ENCODE data around the gene CAMTA2.
A peak's percentile ranks its signal among the peaks of the same experiment; 100 is the strongest.
"Not testable (repeated sequence)": the region's sequence is repeated elsewhere in the genome, so short reads cannot be mapped to it uniquely, and the experiment has no call there.

Gene CAMTA2

DNA sequence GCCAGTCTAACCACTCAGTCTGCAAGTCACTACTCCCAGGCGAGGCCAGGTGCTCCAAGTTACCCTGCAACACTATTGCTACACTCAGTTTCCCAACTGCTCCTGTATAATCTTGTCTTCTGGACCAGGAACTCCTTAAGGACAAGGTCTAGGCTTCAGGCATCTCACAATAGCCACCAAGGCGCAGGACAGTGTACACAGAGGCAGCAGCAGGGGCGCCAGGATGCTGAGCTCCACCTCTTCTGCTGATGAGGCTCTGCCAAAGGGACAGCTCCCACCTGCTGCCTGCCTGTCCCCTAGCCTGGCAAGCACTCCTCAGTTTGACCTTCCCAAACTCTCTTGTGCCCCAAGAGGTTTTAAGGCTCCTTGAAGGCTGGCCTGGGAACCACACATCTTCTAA, 51.0 kb downstream of the CAMTA2 start:
- Histone ChIP-seq H3K27me3 (ENCODE audit: insufficient read depth, low read length) (no peaks in the 10 kb centered on the region), H3K4me3 (ENCODE audit: low read length) (no peak overlapping the region), H3K4me1 (ENCODE audit: insufficient read depth, low read length) (peaks cover 13% of the 10 kb centered on the region; the same call in 1 of the 2 replicates), H3K27ac (ENCODE audit: low read depth, low read length) (no peak overlapping the region), H3K36me3 (ENCODE audit: insufficient read depth, low read length) (peaks cover 21% of the 10 kb centered on the region), H3K9ac (ENCODE audit: low read depth, low read length) (no peak overlapping the region), H3K9me3 (ENCODE audit: insufficient read depth, low read depth, low read length) (no peaks in the 10 kb centered on the region)
- 93% methylated on average over 3 of the region's 3 CpGs for WGBS

DNA sequence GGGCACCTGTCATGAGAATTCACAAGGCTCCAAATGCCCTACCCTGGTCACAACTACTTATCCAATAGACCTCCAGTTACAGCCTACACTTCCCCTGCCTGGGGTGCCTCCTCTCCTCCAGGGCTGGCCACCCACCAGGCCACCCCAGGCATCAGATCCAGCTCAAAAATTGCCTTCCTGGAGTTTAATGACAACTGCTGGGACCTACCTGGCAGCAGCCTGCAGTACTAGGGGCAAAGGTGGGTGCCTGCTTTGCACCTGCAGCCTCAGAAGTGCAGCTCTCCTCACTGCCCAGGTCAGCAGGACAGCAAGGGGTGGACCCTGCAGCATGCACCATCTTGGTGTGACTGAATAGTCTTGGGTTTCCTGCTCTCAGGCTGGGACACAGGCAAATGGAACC, 51.8 kb downstream of the CAMTA2 start:
- H3K27ac ChIP-seq (ENCODE audit: low read depth, low read length) = no peak overlapping the region
- no peaks in the 10 kb centered on the region for H3K27me3 ChIP-seq (ENCODE audit: insufficient read depth, low read length)
- peaks cover 21% of the 10 kb centered on the region for H3K36me3 ChIP-seq (ENCODE audit: insufficient read depth, low read length)
- peaks cover 9% of the 10 kb centered on the region; the same call in 1 of the 2 replicates for H3K4me1 ChIP-seq (ENCODE audit: insufficient read depth, low read length)
- no peak overlapping the region for H3K4me3 ChIP-seq (ENCODE audit: low read length)
- H3K9me3 ChIP-seq (ENCODE audit: insufficient read depth, low read depth, low read length) = no peaks in the 10 kb centered on the region
- no peak overlapping the region for H3K9ac ChIP-seq (ENCODE audit: low read depth, low read length)

DNA sequence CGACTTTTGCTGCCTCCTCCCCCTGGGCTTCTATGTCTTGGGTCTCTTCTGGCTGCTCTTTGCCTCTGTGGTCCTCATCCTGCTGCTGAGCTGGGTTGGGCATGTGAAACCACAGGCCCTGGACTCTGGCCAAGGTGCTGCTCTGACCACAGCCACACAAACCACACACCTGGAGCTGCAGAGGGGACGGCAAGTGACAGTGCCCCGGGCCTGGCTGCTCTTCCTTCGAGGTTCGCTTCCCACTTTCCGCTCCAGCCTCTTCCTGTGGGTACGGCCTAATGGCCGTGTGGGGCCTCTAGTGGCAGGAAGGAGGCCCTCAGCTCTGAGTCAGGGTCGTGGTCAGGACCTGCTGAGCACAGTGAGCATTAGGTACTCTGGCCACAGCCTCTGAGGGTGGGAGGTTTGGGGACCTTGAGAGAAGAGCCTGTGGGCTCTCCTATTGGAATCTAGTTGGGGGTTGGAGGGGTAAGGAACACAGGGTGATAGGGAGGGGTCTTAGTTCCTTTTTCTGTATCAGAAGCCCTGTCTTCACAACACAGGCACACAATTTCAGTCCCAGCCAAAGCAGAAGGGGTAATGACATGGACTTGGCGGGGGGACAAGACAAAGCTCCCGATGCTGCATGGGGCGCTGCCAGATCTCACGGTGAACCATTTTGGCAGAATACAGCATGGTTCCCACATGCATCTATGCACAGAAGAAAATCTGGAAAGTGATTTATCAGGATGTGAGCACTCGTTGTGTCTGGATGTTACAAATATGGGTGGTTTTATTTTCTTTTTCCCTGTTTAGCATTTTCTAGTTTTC, 53.1 kb downstream of the CAMTA2 start:
- H3K27me3 ChIP-seq (ENCODE audit: insufficient read depth, low read length) = no peaks in the 10 kb centered on the region
- peaks cover 9% of the 10 kb centered on the region; the same call in 1 of the 2 replicates for H3K4me1 ChIP-seq (ENCODE audit: insufficient read depth, low read length)
- no peak overlapping the region for H3K9ac ChIP-seq (ENCODE audit: low read depth, low read length)
- WGBS = 67% methylated on average over 14 of the region's 14 CpGs
- H3K9me3 ChIP-seq (ENCODE audit: insufficient read depth, low read depth, low read length) = no peaks in the 10 kb centered on the region
- no peak overlapping the region for H3K4me3 ChIP-seq (ENCODE audit: low read length)
- H3K36me3 ChIP-seq (ENCODE audit: insufficient read depth, low read length) = peaks cover 21% of the 10 kb centered on the region
- H3K27ac ChIP-seq (ENCODE audit: low read depth, low read length) = 0 out of 2 replicates have a peak overlapping the region, but pooled peaks have one; percentile 6

DNA sequence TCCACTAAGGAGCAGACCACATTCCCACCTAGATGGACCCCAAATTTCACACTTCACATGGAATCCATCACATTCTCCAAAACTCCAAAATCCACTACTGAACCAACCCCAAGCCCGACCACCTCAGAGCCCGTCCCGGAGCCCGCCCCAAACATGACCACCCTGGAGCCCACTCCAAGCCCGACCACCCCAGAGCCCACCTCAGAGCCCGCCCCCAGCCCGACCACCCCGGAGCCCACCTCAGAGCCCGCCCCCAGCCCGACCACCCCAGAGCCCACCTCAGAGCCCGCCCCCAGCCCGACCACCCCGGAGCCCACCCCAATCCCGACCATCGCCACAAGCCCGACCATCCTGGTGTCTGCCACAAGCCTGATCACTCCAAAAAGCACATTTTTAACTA, 53.8 kb downstream of the CAMTA2 start:
- no peaks in the 10 kb centered on the region for H3K9me3 ChIP-seq (ENCODE audit: insufficient read depth, low read depth, low read length)
- H3K4me3 ChIP-seq (ENCODE audit: low read length) = no peak overlapping the region
- 92% methylated on average over 16 of the region's 16 CpGs for WGBS
- H3K27ac ChIP-seq (ENCODE audit: low read depth, low read length) = no peak overlapping the region
- peaks cover 3% of the 10 kb centered on the region; the same call in 1 of the 2 replicates for H3K4me1 ChIP-seq (ENCODE audit: insufficient read depth, low read length)
- H3K27me3 ChIP-seq (ENCODE audit: insufficient read depth, low read length) = no peaks in the 10 kb centered on the region
- peaks cover 21% of the 10 kb centered on the region for H3K36me3 ChIP-seq (ENCODE audit: insufficient read depth, low read length)
- H3K9ac ChIP-seq (ENCODE audit: low read depth, low read length) = no peak overlapping the region

DNA sequence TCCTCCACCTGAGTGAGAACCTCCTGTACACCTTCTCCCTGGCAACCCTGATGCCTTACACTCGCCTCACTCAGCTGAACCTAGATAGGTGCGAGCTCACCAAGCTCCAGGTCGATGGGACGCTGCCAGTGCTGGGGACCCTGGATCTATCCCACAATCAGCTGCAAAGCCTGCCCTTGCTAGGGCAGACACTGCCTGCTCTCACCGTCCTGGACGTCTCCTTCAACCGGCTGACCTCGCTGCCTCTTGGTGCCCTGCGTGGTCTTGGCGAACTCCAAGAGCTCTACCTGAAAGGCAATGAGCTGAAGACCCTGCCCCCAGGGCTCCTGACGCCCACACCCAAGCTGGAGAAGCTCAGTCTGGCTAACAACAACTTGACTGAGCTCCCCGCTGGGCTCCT, 54.7 kb downstream of the CAMTA2 start:
- 90% methylated on average over 12 of the region's 12 CpGs for WGBS
- Histone ChIP-seq H3K4me3 (ENCODE audit: low read length) (no peak overlapping the region), H3K9me3 (ENCODE audit: insufficient read depth, low read depth, low read length) (no peaks in the 10 kb centered on the region), H3K4me1 (ENCODE audit: insufficient read depth, low read length) (no peaks in the 10 kb centered on the region), H3K27me3 (ENCODE audit: insufficient read depth, low read length) (no peaks in the 10 kb centered on the region), H3K9ac (ENCODE audit: low read depth, low read length) (no peak overlapping the region), H3K36me3 (ENCODE audit: insufficient read depth, low read length) (peaks cover 13% of the 10 kb centered on the region), H3K27ac (ENCODE audit: low read depth, low read length) (no peak overlapping the region)

DNA sequence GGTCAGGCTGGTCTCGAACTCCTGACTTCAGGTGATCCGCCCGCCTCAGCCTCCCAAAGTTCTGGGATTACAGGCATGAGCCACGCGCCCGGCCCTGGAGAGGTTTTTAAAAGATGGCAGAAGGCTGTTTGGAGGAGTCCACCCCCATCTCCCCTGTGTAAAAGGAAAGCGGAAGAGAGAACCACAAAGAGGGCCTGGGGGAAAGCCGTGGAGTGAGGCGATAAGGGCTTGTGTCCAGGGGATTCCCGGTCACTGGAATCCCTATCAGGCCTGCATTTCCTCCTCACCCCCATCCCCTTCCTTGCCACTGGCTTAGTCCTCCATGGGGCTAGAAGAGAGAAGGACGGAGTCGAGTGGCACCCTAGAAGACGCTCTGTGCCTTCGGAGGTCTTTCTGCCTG, 55.5 kb downstream of the CAMTA2 start, which contains the start of gene GP1BA:
Gene GP1BA, plus strand, starts transcription at position 315 of the 400 bp plus-strand sequence. CDS start 328 bp downstream, outside the sequence.
- no peak within 1 kb of the TSS for H3K27ac ChIP-seq (ENCODE audit: low read depth, low read length)
- H3K36me3 ChIP-seq (ENCODE audit: insufficient read depth, low read length) = peaks cover 5% of the 10 kb centered on the region
- 93% methylated on average over 14 of the region's 14 CpGs for WGBS
- H3K9ac ChIP-seq (ENCODE audit: low read depth, low read length) = no peak within 1 kb of the TSS
- H3K9me3 ChIP-seq (ENCODE audit: insufficient read depth, low read depth, low read length) = no peaks in the 10 kb centered on the region
- no peak within 1 kb of the TSS for H3K4me3 ChIP-seq (ENCODE audit: low read length)
- no peaks in the 10 kb centered on the region for H3K27me3 ChIP-seq (ENCODE audit: insufficient read depth, low read length)
- H3K4me1 ChIP-seq (ENCODE audit: insufficient read depth, low read length) = no peaks in the 10 kb centered on the region

DNA sequence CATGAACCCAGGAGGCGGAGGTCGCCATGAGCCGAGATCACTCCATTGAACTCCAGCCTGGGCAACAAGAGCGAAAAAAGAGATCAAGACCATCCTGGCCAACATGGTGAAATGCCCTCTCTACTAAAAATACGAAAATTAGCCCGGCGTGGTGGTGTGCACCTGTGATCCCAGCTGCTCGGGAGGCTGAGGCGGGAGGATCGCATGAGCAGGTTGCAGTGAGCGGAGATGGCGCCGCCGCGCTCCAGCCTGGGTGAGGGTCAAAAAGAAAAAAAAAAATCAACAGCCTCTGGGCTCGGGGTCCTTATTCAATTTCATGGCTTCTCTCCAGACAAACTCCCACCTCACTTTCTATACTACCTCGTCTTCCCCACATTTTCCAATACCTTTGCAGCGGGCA, 58.6 kb downstream of the CAMTA2 start:
- Histone ChIP-seq H3K27me3 (ENCODE audit: insufficient read depth, low read length) (no peaks in the 10 kb centered on the region), H3K36me3 (ENCODE audit: insufficient read depth, low read length) (no peaks in the 10 kb centered on the region), H3K9ac (ENCODE audit: low read depth, low read length) (no peak overlapping the region), H3K4me1 (ENCODE audit: insufficient read depth, low read length) (no peaks in the 10 kb centered on the region), H3K9me3 (ENCODE audit: insufficient read depth, low read depth, low read length) (no peaks in the 10 kb centered on the region), H3K27ac (ENCODE audit: low read depth, low read length) (no peak overlapping the region), H3K4me3 (ENCODE audit: low read length) (no peak overlapping the region)
- 97% methylated on average over 18 of the region's 18 CpGs for WGBS

DNA sequence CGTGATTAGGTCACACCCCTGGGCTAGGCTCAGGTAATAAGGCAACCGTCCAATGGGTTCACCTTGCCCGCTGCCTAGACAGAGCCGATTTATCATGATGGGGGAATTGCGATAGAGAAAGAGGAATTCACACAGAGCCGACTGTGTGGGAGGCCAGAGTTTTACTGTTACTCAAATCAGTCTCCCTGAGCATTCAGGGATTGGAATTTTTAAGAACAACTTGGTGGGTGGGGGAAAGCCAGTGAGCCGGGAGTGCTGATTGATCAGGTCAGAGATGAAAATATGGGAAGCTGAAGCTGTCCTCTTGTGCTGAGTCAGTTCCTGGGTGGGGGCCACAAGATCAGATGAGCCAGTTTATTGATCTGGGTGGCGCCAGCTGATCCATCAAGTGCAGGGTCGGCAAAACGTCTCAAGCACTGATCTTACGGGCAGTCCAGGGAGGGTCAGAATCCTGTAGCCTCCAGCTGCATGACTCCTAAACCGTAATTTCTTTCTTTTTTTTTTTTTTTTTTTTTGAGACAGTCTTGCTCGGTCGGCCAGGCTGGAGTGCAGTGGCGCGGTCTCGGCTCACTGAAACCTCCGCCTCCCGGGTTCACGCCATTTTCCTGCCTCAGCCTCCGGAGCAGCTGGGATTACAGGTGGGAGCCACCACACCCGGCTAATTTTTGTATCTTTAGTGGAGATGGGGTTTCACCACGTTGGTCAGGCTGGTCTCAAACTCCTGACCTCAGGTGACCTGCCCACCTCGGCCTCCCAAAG, 60.7 kb downstream of the CAMTA2 start:
- WGBS = 95% methylated on average over 24 of the region's 24 CpGs
- not testable (repeated sequence) for H3K4me1 ChIP-seq (ENCODE audit: insufficient read depth, low read length); H3K9ac ChIP-seq (ENCODE audit: low read depth, low read length); H3K27ac ChIP-seq (ENCODE audit: low read depth, low read length); H3K4me3 ChIP-seq (ENCODE audit: low read length); H3K36me3 ChIP-seq (ENCODE audit: insufficient read depth, low read length); H3K9me3 ChIP-seq (ENCODE audit: insufficient read depth, low read depth, low read length); H3K27me3 ChIP-seq (ENCODE audit: insufficient read depth, low read length)

DNA sequence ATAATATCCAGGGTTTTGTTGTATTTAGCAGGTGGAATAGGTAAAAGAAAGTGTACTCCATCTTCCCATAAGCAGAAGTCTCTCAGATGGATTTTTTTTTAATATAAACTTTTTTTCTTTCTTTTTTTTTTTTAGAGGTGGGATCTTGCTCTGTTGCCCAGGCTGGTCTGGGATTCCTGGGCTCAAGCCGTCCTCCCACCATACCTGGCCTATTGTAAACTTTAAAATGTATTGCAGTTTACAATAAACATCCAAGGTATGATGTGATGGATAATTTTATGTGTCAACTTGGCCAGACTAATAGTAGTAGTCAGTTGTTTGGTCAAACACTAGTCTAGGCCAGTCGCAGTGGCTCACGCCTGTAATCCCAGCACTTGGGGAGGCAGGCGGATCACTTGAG, 66.2 kb downstream of the CAMTA2 start:
- peaks cover 10% of the 10 kb centered on the region for H3K4me1 ChIP-seq (ENCODE audit: insufficient read depth, low read length)
- H3K9me3 ChIP-seq (ENCODE audit: insufficient read depth, low read depth, low read length) = no peaks in the 10 kb centered on the region
- H3K36me3 ChIP-seq (ENCODE audit: insufficient read depth, low read length) = no peaks in the 10 kb centered on the region
- 98% methylated on average over 3 of the region's 4 CpGs for WGBS
- H3K9ac ChIP-seq (ENCODE audit: low read depth, low read length) = no peak overlapping the region
- H3K27ac ChIP-seq (ENCODE audit: low read depth, low read length) = no peak overlapping the region
- no peaks in the 10 kb centered on the region for H3K27me3 ChIP-seq (ENCODE audit: insufficient read depth, low read length)
- no peak overlapping the region for H3K4me3 ChIP-seq (ENCODE audit: low read length)

DNA sequence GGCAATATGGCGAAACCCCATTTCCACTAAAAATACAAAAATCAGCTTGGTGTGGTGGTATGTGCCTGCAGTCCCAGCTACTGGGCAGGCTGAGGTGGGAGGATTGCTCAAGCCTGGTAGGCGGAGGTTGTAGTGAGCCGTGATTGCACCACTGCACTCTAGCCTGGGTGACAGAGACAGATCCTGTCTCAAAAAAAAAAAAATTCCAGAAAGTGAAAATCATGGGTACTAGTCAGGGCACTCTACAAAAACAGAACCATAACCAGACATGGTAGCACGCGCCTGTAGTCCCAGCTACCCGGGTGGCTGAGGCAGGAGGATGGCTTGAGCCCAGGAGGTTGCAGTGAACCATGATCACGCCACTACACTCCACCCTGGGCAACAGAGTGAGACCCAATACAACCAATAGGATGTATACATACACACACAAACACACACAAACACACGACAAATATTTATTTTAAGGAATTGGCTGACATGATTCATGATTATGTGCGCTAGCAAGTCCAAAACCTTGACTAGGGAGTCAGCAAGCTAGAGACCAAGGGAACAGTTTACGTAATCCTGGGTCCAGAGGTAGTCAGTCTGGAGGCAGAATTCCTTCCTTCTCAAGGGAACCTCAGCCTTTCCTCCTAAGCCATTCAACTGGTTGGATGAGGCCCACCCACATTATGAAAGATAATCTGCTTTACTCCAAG, 67.0 kb downstream of the CAMTA2 start:
- Histone ChIP-seq H3K4me1 (ENCODE audit: insufficient read depth, low read length) (peaks cover 10% of the 10 kb centered on the region), H3K4me3 (ENCODE audit: low read length) (no peak overlapping the region), H3K9ac (ENCODE audit: low read depth, low read length) (no peak overlapping the region), H3K27me3 (ENCODE audit: insufficient read depth, low read length) (no peaks in the 10 kb centered on the region), H3K27ac (ENCODE audit: low read depth, low read length) (no peak overlapping the region), H3K9me3 (ENCODE audit: insufficient read depth, low read depth, low read length) (no peaks in the 10 kb centered on the region), H3K36me3 (ENCODE audit: insufficient read depth, low read length) (no peaks in the 10 kb centered on the region)
- 95% methylated on average over 9 of the region's 10 CpGs for WGBS

DNA sequence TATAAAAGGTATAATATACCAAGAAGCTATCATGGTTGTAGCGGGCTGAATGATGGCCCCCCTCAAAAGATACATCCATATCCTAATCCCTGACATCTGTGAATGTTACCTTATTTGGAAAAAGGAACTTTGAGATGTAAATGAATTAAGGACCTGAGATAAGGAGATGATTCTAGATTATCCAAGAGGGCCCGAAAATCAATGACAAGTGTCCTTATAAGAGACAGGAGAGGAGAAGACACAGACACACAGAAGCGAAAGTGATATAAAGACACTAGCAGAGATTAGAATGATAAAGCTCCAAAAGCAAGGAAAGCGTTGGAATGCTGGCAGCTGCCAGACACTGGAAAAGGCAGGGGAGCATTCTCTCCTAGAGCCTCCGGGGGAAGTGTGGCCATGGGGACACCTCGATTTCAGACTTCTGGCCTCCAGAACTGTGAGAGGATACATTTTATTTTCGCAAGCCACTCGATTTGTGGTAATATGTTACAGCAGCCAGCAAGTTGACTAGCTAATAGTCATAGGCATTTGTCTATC, 67.9 kb downstream of the CAMTA2 start:
- Histone ChIP-seq H3K4me1 (ENCODE audit: insufficient read depth, low read length) (peaks cover 10% of the 10 kb centered on the region), H3K27me3 (ENCODE audit: insufficient read depth, low read length) (no peaks in the 10 kb centered on the region), H3K4me3 (ENCODE audit: low read length) (no peak overlapping the region), H3K27ac (ENCODE audit: low read depth, low read length) (no peak overlapping the region; the same call in 1 of the 2 replicates), H3K36me3 (ENCODE audit: insufficient read depth, low read length) (no peaks in the 10 kb centered on the region), H3K9ac (ENCODE audit: low read depth, low read length) (no peak overlapping the region), H3K9me3 (ENCODE audit: insufficient read depth, low read depth, low read length) (no peaks in the 10 kb centered on the region)
- 67% methylated on average over 7 of the region's 8 CpGs for WGBS

Data from HUES64 (cell line).